ENCODE measurements around the gene POLR3A. TPM values are rescaled to one million over a fixed set of nuclear protein-coding genes. Genes with fewer than 3 reads are reported as not detected.

Gene POLR3A
- total and polyA plus RNA-seq, 10 donors = 2.7 to 18.9 (median 15.0) TPM

- 68 to 77% (median 74%) methylated on average over 8 of the region's 8 CpGs for WGBS, 5 donors
- H3K4me1 ChIP-seq = peaks cover 0 to 6% (median 4%) of the 10 kb centered on the region in 6 donors
- TF ChIP-seq POLR2A (IDR thresholded peaks at IDR 0.05) = no peak
- TF ChIP-seq POLR2AphosphoS5 (IDR thresholded peaks at IDR 0.05) = no peak
- TF ChIP-seq, protein P1, sequence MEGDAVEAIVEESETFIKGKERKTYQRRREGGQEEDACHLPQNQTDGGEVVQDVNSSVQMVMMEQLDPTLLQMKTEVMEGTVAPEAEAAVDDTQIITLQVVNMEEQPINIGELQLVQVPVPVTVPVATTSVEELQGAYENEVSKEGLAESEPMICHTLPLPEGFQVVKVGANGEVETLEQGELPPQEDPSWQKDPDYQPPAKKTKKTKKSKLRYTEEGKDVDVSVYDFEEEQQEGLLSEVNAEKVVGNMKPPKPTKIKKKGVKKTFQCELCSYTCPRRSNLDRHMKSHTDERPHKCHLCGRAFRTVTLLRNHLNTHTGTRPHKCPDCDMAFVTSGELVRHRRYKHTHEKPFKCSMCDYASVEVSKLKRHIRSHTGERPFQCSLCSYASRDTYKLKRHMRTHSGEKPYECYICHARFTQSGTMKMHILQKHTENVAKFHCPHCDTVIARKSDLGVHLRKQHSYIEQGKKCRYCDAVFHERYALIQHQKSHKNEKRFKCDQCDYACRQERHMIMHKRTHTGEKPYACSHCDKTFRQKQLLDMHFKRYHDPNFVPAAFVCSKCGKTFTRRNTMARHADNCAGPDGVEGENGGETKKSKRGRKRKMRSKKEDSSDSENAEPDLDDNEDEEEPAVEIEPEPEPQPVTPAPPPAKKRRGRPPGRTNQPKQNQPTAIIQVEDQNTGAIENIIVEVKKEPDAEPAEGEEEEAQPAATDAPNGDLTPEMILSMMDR (IDR thresholded peaks at IDR 0.05 in 8 of 11, conservative IDR thresholded peaks at IDR 0.05 in 3 of 11) = no peak
- DNase-seq = no peak
- H3K4me3 ChIP-seq = no peak overlapping the region
- no peak overlapping the region for H3K27ac ChIP-seq
- no peaks in the 10 kb centered on the region for H3K9me3 ChIP-seq
- no peaks in the 10 kb centered on the region for H3K36me3 ChIP-seq
- intact Hi-C loops (cut with DNase I; ENCODE audit: low total_unique reads) = no loop called here
- H3K27me3 ChIP-seq (replicated peaks in 1 of 7) = peaks cover 0 to 34% (median 6%) of the 10 kb centered on the region in 7 donors
Observed at GRCh38 chr10:77932016-77932715, 97.1 kb downstream of the POLR3A start.

DNA sequence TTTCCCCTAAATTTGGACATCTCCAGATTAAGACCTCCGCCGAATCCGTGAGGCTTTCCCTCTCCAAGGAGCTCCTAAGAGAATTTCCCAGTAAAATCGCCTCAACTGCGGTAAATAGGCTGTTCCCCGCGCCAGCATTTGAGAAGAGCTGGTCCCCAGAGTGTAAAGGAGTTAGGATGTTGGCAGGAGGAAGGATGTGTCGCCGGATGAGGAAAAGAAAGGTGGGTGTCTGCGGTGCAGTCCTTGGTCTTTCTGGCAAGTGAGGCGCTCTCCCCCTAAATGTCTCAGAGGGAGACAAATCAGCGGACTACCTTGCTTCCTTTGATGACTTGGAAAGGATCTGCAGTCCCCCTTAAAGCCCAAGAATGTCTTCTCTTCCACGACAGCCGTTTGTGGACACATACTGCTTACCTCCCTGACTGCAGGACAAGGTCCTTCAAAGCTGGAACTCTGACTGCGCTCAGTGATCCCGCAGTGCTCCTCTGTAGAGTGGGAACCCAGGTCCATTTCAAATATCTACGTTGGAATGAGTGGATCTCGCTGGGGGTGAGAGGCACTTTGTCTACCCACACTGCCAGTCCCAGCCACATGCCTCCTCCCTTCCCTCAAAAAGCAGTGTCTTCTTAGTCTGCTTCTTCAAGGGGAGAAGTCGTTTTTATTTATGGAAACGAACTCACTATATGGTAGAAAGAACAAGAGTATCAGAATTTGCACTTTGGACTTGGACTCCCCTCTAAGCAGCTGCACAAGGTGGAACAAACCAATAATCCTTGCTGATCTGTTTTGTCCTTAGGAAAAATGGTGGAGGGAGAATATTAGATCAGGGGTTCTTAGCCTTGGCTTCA, 101.7 kb downstream of the POLR3A start:
- Histone ChIP-seq H3K36me3 (no peaks in the 10 kb centered on the region), H3K27ac (peak overlapping the region in 4 of 8 donors; percentile 25 to 66 (median 62)), H3K4me3 (peak overlapping the region in 6 of 8 donors; percentile 39 to 81 (median 56)), H3K4me1 (peaks cover 8 to 28% (median 21%) of the 10 kb centered on the region in 6 donors), H3K27me3 (replicated peaks in 1 of 7) (peaks cover 0 to 79% (median 31%) of the 10 kb centered on the region in 7 donors), H3K9me3 (no peaks in the 10 kb centered on the region)
- TF ChIP-seq POLR2AphosphoS5 (IDR thresholded peaks at IDR 0.05) (no peak), POLR2A (IDR thresholded peaks at IDR 0.05) (no peak)
- TF ChIP-seq, protein P1 (IDR thresholded peaks at IDR 0.05 in 8 of 11, conservative IDR thresholded peaks at IDR 0.05 in 3 of 11) = no peak
- intact Hi-C loops (cut with DNase I; ENCODE audit: low total_unique reads) = no loop called here
- WGBS, 5 donors = 22 to 28% (median 24%) methylated on average over 20 of the region's 20 CpGs
- DNase-seq = no peak

DNA sequence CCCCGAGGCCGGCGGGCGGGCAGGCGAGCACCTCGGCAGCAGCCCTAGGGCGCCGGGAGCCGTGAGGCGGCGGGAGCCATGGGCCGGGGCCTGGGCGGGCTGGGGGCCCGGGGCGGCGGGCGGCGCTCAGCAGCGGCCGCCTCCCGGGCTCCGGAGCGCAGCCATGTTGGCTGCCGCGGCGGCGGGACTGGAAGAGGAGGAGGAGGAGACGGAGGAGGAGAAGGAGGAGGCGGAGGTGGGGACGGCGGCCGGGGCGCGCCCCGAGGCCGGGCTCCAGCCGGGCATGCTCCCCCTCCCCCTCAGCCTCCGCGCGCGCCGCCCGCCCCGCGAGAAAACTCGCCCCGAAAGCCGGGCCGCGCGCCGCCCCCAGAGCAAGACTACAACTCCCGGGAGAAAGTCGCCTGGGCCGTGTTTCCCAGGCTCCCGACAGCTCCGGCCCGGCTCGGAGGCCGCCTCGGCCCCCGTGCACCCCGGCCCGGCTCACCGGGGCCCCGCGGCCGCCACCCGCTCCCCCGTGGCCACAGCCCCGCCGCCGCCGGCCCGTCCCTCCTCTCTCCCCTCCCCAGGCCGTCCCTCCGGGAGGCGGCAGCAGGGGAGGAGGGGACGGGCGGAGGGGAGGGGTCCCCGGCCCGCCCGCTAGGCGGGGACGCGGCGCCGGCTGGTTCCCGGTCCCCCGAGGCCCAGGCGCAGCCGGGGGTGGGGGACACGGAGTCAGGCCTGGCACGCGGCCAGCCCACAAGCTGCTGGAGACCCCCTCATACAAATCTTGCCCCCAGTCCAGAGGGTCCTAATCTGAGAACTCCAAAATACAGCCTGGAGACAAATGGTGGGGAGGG, 102.5 kb downstream of the POLR3A start, which contains the start of gene DLG5:
TSS of gene DLG5 (minus strand) at position 190 of the 836 bp plus-strand sequence. CDS start 235 bp downstream, outside the sequence.
- Histone ChIP-seq H3K4me3 (peak within 1 kb of the TSS; percentile 47 to 81 (median 54)), H3K9me3 (no peaks in the 10 kb centered on the region), H3K27me3 (replicated peaks in 1 of 7) (peaks cover 0 to 79% (median 31%) of the 10 kb centered on the region in 7 donors), H3K36me3 (no peaks in the 10 kb centered on the region), H3K4me1 (peaks cover 8 to 28% (median 21%) of the 10 kb centered on the region in 6 donors), H3K27ac (peak within 1 kb of the TSS in 5 of 8 donors; percentile 31 to 66 (median 58))
- TF ChIP-seq POLR2AphosphoS5 (IDR thresholded peaks at IDR 0.05) = peak in 1 of 3 donors; percentile 63
- TF ChIP-seq, protein P1 (IDR thresholded peaks at IDR 0.05 in 8 of 11, conservative IDR thresholded peaks at IDR 0.05 in 3 of 11) = no peak
- no peak for TF ChIP-seq POLR2A (IDR thresholded peaks at IDR 0.05)
- intact Hi-C loops (cut with DNase I; ENCODE audit: low total_unique reads) = no loop called here
- DNase-seq = peak; percentile 79
- 0 to 1% (median 1%) methylated on average over 19 to 93 of the region's 95 CpGs for WGBS, 5 donors
